ENCODE data around the gene CBX7.

CBX7 gene

GRCh38 chr22:39183991-39184585 lies 31.6 kb upstream of the CBX7 start:
- TF ChIP-seq GABPA (IDR thresholded peaks at IDR 0.05; ENCODE audit: low read depth), result no peak
- DNase-seq (ENCODE audit: low read depth in 1 of 2, low spot score in 1 of 2), result no peak
- H3K27me3 ChIP-seq (ENCODE audit: insufficient read depth, poor library complexity, severe bottlenecking), result peaks cover 2% of the 10 kb centered on the region
- no peak overlapping the region for H3K4me3 ChIP-seq (replicated peaks; ENCODE audit: insufficient read depth, low read length)
- no peak overlapping the region for H3K27ac ChIP-seq (replicated peaks)

- no peaks in the 10 kb centered on the region for H3K27me3 ChIP-seq (ENCODE audit: insufficient read depth, poor library complexity, severe bottlenecking)
- H3K4me3 ChIP-seq (replicated peaks; ENCODE audit: insufficient read depth, low read length), result no peak overlapping the region
- H3K27ac ChIP-seq (replicated peaks), result no peak overlapping the region
- TF ChIP-seq CTCF (IDR thresholded peaks at IDR 0.05; ENCODE audit: insufficient read depth, low read length) (no peak), POLR2AphosphoS5 (IDR thresholded peaks at IDR 0.05; ENCODE audit: low read depth) (no peak), REST (IDR thresholded peaks at IDR 0.05; ENCODE audit: insufficient replicate concordance, low read depth) (no peak), SPI1 (IDR thresholded peaks at IDR 0.05; ENCODE audit: borderline replicate concordance, low read depth) (no peak), GABPA (IDR thresholded peaks at IDR 0.05; ENCODE audit: low read depth) (no peak)
- no peak for DNase-seq (ENCODE audit: low read depth in 1 of 2, low spot score in 1 of 2)
Measured at GRCh38 chr22:39182478-39183030, 30.1 kb upstream of the CBX7 start.

GRCh38 chr22:39181778-39182177 lies 29.3 kb upstream of the CBX7 start:
- TF ChIP-seq CTCF (IDR thresholded peaks at IDR 0.05; ENCODE audit: insufficient read depth, low read length), result no peak
- no peak for TF ChIP-seq GABPA (IDR thresholded peaks at IDR 0.05; ENCODE audit: low read depth)
- no peak for TF ChIP-seq POLR2AphosphoS5 (IDR thresholded peaks at IDR 0.05; ENCODE audit: low read depth)
- TF ChIP-seq SPI1 (IDR thresholded peaks at IDR 0.05; ENCODE audit: borderline replicate concordance, low read depth), result no peak
- TF ChIP-seq REST (IDR thresholded peaks at IDR 0.05; ENCODE audit: insufficient replicate concordance, low read depth), result no peak
- H3K27ac ChIP-seq (replicated peaks), result no peak overlapping the region
- H3K4me3 ChIP-seq (replicated peaks; ENCODE audit: insufficient read depth, low read length), result no peak overlapping the region

GRCh38 chr22:39181356-39181755 lies 28.9 kb upstream of the CBX7 start:
- Histone ChIP-seq H3K27me3 (ENCODE audit: insufficient read depth, poor library complexity, severe bottlenecking) (no peaks in the 10 kb centered on the region), H3K27ac (replicated peaks) (no peak overlapping the region), H3K4me3 (replicated peaks; ENCODE audit: insufficient read depth, low read length) (no peak overlapping the region)
- DNase-seq (ENCODE audit: low read depth in 1 of 2, low spot score in 1 of 2), result no peak
- TF ChIP-seq SPI1 (IDR thresholded peaks at IDR 0.05; ENCODE audit: borderline replicate concordance, low read depth) (no peak), POLR2AphosphoS5 (IDR thresholded peaks at IDR 0.05; ENCODE audit: low read depth) (no peak)

More at GRCh38 chr22:39181778-39182177, 29.3 kb upstream of the CBX7 start:
- DNase-seq (ENCODE audit: low read depth in 1 of 2, low spot score in 1 of 2), result no peak
- no peaks in the 10 kb centered on the region for H3K27me3 ChIP-seq (ENCODE audit: insufficient read depth, poor library complexity, severe bottlenecking)

Measured in HL-60 (cell line).